BE2C (cell line): ENCODE data around the gene OR7A5.

Source experiments
- DNase-seq: peaks from one replicate; pipeline ENCODE4 v3.0.0-alpha.2; 2020
- H3K27me3 ChIP-seq: fragments of 250-450 bp; sonication (Bioruptor Pico); 2 replicates; pipeline ENCODE4 v1.5.1; 2020; ENCODE audit warnings: mild to moderate bottlenecking
- H3K36me3 ChIP-seq: fragments of 250-450 bp; sonication (Bioruptor Pico); 2 replicates; pipeline ENCODE4 v1.5.1; 2020; ENCODE audit warnings: mild to moderate bottlenecking
- H3K4me1 ChIP-seq: fragments of 250-450 bp; sonication (Bioruptor Pico); 2 replicates; pipeline ENCODE4 v1.5.1; 2020
- H3K4me3 ChIP-seq: 2 replicates; pipeline ENCODE4 v1.5.1; 2011; ENCODE audit warnings: low read depth, low read length
- H3K9me3 ChIP-seq: fragments of 250-450 bp; sonication (Bioruptor Pico); 2 replicates; pipeline ENCODE4 v1.5.1; 2020
- TF ChIP-seq, protein P1 (sequence below): IDR thresholded peaks from 2 replicates; pipeline ENCODE4 v1.5.1; 2012; ENCODE audit warnings: mild to moderate bottlenecking, low read depth, low read length

The OR7A5 gene

DNA sequence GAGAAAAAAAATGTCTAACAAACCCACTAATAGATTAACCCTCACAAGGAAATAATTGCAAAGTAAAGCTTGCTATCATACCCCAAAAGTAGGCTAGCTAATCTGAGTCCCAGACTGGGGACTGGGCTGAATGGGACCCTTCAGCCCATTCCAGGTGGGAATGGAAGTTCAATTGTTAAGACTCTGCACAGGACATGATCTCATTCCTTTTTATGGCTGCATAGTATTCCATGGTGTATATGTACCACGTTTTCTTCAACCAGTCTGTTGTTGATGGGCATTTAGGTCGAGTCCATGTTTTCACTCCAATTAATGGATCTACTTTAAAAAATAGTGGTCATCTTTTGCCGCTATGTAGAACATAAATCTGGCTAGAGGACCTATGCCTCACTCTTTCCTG, 17.9 kb downstream of the OR7A5 start:
- H3K4me1 ChIP-seq: no peaks in the 10 kb centered on the region
- no peaks in the 10 kb centered on the region for H3K36me3 ChIP-seq
- TF ChIP-seq, protein P1, sequence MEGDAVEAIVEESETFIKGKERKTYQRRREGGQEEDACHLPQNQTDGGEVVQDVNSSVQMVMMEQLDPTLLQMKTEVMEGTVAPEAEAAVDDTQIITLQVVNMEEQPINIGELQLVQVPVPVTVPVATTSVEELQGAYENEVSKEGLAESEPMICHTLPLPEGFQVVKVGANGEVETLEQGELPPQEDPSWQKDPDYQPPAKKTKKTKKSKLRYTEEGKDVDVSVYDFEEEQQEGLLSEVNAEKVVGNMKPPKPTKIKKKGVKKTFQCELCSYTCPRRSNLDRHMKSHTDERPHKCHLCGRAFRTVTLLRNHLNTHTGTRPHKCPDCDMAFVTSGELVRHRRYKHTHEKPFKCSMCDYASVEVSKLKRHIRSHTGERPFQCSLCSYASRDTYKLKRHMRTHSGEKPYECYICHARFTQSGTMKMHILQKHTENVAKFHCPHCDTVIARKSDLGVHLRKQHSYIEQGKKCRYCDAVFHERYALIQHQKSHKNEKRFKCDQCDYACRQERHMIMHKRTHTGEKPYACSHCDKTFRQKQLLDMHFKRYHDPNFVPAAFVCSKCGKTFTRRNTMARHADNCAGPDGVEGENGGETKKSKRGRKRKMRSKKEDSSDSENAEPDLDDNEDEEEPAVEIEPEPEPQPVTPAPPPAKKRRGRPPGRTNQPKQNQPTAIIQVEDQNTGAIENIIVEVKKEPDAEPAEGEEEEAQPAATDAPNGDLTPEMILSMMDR: no peak
- H3K27me3 ChIP-seq: no peaks in the 10 kb centered on the region
- H3K4me3 ChIP-seq: no peak overlapping the region
- H3K9me3 ChIP-seq: no peaks in the 10 kb centered on the region
- no peak for DNase-seq

DNA sequence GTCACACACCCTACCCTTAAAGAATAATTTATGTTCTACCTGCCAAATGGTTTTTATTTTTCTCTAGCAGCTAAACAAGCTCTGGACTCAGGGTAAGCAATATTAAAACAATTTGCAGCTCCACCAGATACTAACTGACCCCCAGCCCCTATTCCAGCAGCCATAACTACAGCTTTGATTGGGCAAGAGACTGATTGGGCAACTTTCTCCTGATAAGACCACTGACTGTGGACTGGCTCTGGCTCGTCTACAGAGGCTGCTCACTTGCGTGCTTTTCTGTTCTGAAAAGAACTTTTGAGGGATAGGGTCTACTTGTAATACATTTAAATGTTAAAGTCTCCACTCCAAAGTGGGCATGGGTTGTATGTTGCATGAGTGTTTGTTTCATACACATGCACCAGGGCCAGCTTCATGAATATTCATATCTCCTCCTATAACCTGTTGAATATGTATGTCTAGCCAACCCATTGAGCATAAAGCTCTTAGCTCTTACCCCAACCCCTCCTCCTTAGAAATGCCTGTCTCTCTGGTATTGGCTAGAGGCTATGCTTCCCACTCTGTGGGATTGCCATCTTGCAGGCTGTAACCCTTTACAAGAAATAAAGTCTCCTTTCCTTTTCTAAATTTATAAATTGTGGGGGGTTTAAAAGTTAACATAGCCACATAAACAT, 19.9 kb downstream of the OR7A5 start:
- no peaks in the 10 kb centered on the region for H3K36me3 ChIP-seq
- TF ChIP-seq, protein P1: no peak

DNA sequence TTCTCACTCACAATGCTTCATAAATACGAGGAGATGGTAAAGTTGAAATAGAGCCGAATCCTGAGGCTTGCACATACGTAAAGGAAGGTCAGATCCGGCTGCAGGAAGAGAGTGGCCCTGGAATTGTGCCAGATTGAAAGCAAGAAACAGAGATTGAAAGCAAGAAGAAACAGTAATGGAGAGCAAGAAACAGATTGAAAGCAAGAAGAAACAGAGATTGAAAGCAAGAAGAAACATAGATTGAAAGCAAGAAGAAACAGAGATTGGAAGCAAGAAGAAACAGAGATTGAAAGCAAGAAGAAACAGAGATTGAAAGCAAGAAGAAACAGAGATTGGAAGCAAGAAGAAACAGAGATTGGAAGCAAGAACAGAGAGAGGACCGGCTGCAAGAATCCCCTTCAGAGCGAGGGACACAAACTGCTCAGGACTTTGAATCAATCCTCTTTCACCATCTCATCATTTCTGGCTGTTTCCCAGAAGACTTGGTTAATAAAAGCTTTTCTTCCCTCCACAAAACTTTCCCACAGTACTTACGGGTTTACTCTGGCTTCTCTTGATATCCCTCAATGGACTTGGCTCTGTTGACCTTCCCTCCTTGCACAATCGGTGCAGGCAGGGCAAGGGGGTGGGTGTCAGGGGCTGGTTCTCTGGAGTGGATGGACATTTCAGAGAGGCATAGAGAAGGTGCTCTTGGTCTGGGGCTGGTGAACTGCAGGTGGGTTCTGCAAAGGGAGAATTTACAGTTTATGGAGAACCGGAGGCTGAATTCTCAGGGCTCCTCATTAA, 25.5 kb downstream of the OR7A5 start:
- H3K36me3 ChIP-seq: no peaks in the 10 kb centered on the region
- no peaks in the 10 kb centered on the region for H3K9me3 ChIP-seq
- H3K27me3 ChIP-seq: peaks cover 4% of the 10 kb centered on the region; the same call in 1 of the 2 replicates
- DNase-seq: no peak
- TF ChIP-seq, protein P1: no peak
- no peaks in the 10 kb centered on the region for H3K4me1 ChIP-seq
- H3K4me3 ChIP-seq: no peak overlapping the region

More for the DNA sequence above, 19.9 kb downstream of the OR7A5 start:
- H3K9me3 ChIP-seq: no peaks in the 10 kb centered on the region
- H3K4me3 ChIP-seq: no peak overlapping the region
- H3K27me3 ChIP-seq: 0 out of 2 replicates have a peak, but pooled peaks cover 4% of the 10 kb centered on the region
- H3K4me1 ChIP-seq: no peaks in the 10 kb centered on the region
- no peak for DNase-seq

DNA sequence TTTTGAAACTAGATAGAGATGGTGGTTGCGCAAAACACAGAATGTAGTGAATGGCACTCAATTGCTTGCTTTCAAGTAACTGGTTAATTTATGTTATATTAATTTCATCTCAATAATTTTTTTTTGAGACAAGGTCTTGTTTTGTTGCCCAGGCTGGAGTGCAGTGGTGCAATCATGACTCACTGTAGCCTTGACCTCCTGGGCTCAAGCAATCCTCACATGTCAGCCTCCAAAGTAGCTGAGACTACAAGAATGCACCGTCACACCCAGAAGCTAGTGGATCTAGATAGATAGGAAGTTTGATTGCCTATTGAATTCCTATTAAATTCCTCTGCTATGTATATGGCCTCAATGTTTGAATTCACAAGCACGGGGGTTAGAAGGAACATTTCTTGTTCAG, 30.2 kb downstream of the OR7A5 start:
- H3K4me1 ChIP-seq: no peaks in the 10 kb centered on the region
- no peak for DNase-seq
- no peak overlapping the region for H3K4me3 ChIP-seq
- TF ChIP-seq, protein P1: no peak
- H3K9me3 ChIP-seq: no peaks in the 10 kb centered on the region
- H3K27me3 ChIP-seq: no peaks in the 10 kb centered on the region; the same call in 1 of the 2 replicates
- no peaks in the 10 kb centered on the region for H3K36me3 ChIP-seq

DNA sequence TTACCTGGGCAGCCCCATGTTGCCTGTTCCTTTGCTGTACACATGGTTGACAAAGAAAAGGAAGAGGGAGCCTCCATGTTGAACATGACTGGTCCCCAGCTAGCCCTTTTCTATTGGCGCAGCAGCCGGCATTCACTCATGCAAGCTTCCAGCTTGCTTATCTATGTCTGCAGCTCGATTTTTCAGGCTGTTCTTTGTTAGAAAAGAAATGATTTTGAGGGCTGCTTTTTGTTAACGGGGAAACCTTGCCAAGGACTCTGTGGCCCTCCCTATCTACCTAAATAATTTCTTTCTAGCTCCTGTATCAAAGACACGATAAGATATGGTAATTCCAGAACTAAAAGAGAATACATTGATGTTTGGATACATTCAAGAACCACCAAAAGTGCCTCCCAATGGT, 36.2 kb downstream of the OR7A5 start:
- Histone ChIP-seq H3K9me3 (no peaks in the 10 kb centered on the region; the same call in 1 of the 2 replicates), H3K27me3 (0 out of 2 replicates have a peak, but pooled peaks cover 4% of the 10 kb centered on the region), H3K36me3 (no peaks in the 10 kb centered on the region), H3K4me3 (no peak overlapping the region), H3K4me1 (no peaks in the 10 kb centered on the region)
- no peak for DNase-seq
- TF ChIP-seq, protein P1: no peak

DNA sequence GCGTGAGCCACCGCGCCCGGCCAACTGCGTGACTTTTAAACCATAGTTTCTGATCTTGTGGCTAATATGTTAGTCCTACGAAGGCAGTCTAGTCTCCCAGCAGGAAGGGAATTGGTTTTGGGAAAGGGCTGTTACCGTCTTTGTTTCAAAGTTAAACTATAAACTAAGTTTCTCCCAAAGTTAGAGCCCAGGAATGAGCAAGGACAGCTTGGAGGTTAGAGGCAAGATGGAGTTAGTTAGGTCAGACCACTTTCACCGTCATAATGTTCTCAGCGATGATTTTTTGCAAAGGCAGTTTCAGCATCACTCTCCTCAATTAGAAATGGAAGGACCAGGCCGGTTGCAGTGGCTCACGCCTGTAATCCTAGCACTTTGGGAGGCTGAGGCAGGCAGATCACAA, 39.0 kb downstream of the OR7A5 start:
- Histone ChIP-seq H3K36me3 (no peaks in the 10 kb centered on the region), H3K4me1 (no peaks in the 10 kb centered on the region), H3K27me3 (0 out of 2 replicates have a peak, but pooled peaks cover 4% of the 10 kb centered on the region), H3K4me3 (no peak overlapping the region), H3K9me3 (no peaks in the 10 kb centered on the region; the same call in 1 of the 2 replicates)
- TF ChIP-seq, protein P1: no peak
- DNase-seq: no peak
